Panc1 (cell line): ENCODE results near the gene CREB5. TPM values are rescaled to one million over a fixed set of nuclear protein-coding genes. Genes with fewer than 3 reads are reported as not detected.

Source experiments
- ATAC-seq: fragments of 200-7000 bp; cut with Tn5 transposase; 2 replicates; pipeline ENCODE4 v1.9.1; 2020; ENCODE audit warnings: mild to moderate bottlenecking, moderate library complexity
- Bru-seq: library from RNA; stranded (reverse); fragments of 400-500 nt; gene quantifications from one replicate; lab custom pipeline; 2021; lab: Mats Ljungman, UMichigan
- BruChase-seq, 2 experiments: library from RNA; stranded (reverse); fragments of 400-500 nt; gene quantifications; one replicate each; lab custom pipeline; 2021; lab: Mats Ljungman, UMichigan
- BruUV-seq: library from RNA; stranded (reverse); fragments of 400-500 nt; replicated peaks from 2 replicates; lab custom pipeline; 2021; lab: Mats Ljungman, UMichigan
- CTCF ChIA-PET: fragments of 300-600 bp; sonication (Branson Sonifier 250); formaldehyde crosslinking; loops from one replicate; lab custom pipeline; 2022; ENCODE audit warnings: antibody characterized with exemption; lab: Charles Lee
- POLR2A ChIA-PET: fragments of 300-600 bp; sonication (Branson Sonifier 250); formaldehyde crosslinking; loops from one replicate; lab custom pipeline; 2022; ENCODE audit warnings: antibody characterized with exemption; lab: Charles Lee
- DNase-seq: peaks from one replicate; pipeline ENCODE4 v3.0.0-alpha.2; 2010; ENCODE audit warnings: low read depth, low spot score
- H3K27ac ChIP-seq: 2 replicates; pipeline ENCODE4 v1.5.1; 2011; ENCODE audit warnings: mild to moderate bottlenecking, low read length, inconsistent platforms
- H3K27me3 ChIP-seq: fragments of 200-500 bp; sonication (Bioruptor generic); 2 replicates; pipeline ENCODE4 v1.6.0; 2014; ENCODE audit warnings: low read length, inconsistent platforms; ENCODE audit not compliant: control insufficient read depth, insufficient read depth
- H3K36me3 ChIP-seq: fragments of 200-500 bp; sonication (Bioruptor generic); 2 replicates; pipeline ENCODE4 v1.5.1; 2014; ENCODE audit warnings: inconsistent platforms, mild to moderate bottlenecking, low read length, moderate library complexity; ENCODE audit not compliant: control insufficient read depth, insufficient read depth
- H3K4me1 ChIP-seq: 2 replicates; pipeline ENCODE4 v1.5.1; 2011; ENCODE audit warnings: inconsistent platforms, mild to moderate bottlenecking, low read length, moderate library complexity; ENCODE audit not compliant: control insufficient read depth, insufficient read depth
- H3K4me3 ChIP-seq, 2 experiments: 2 replicates each; pipeline ENCODE4 v1.5.1; 2011 to 2012; ENCODE audit warnings: low read depth in 2 of 2, low read length in 2 of 2, mild to moderate bottlenecking in 2 of 2, inconsistent platforms in 1 of 2, moderate library complexity in 1 of 2
- H3K9me3 ChIP-seq: fragments of 200-500 bp; sonication (Bioruptor generic); 2 replicates; pipeline ENCODE4 v1.5.1; 2014; ENCODE audit warnings: low read depth, mild to moderate bottlenecking, inconsistent platforms, low read length, moderate library complexity; ENCODE audit not compliant: control insufficient read depth, insufficient read depth
- POLR2AphosphoS5 ChIP-seq: IDR thresholded peaks from 2 replicates; pipeline ENCODE4 v1.6.1; 2012; ENCODE audit warnings: mild to moderate bottlenecking, low read depth, low read length, moderate library complexity
- SIN3A ChIP-seq: IDR thresholded peaks from 2 replicates; pipeline ENCODE4 v1.6.1; 2012; ENCODE audit warnings: low read depth, mild to moderate bottlenecking, low read length, moderate library complexity, borderline replicate concordance; ENCODE audit not compliant: insufficient read depth
- TCF7L2 ChIP-seq: IDR thresholded peaks from 2 replicates; pipeline ENCODE4 v1.6.1; 2011; ENCODE audit warnings: mild to moderate bottlenecking, low read depth, low read length, inconsistent platforms
- in situ Hi-C: cut with HindIII; loops from 2 replicates; pipeline ENCODE4 v1.10.0; 2016; ENCODE audit warnings: low sequenced_read_pairs, low pct_unique_long_range_greater_than_20kb
- intact Hi-C: fragments of 100-400 bp; cut with micrococcal nuclease; formaldehyde crosslinking; loops from one replicate; pipeline ENCODE4 v1.10.0; 2022; ENCODE audit not compliant: unreplicated experiment
- long read RNA-seq: library from polyadenylated mRNA; unstranded; transcript quantifications from one replicate; pipeline ENCODE4 v2.0.0, GENCODE V29; 2021; ENCODE audit not compliant: unreplicated experiment
- polyA plus RNA-seq: library from polyadenylated mRNA; unstranded; fragments of >200 nt; gene quantifications from one replicate; pipeline ENCODE4 v1.2.1, GENCODE V29; 2012; ENCODE audit warnings: missing spikeins; ENCODE audit not compliant: insufficient read length
- total RNA-seq: library from RNA; stranded (reverse); gene quantifications from one replicate; pipeline ENCODE4 v1.2.1, GENCODE V29; 2021; ENCODE audit not compliant: unreplicated experiment
- TF ChIP-seq, protein P1 (sequence below): fragments of 450-650 bp; IDR thresholded peaks from 2 replicates; pipeline ENCODE4 v1.5.1; 2017; ENCODE audit warnings: mild to moderate bottlenecking
- TF ChIP-seq, protein P2 (sequence below), 2 experiments: IDR thresholded peaks; 2 replicates each; pipeline ENCODE4 v1.6.1; 2011 to 2012; ENCODE audit warnings: low read depth in 2 of 2, control low read depth in 1 of 2, low read length in 1 of 2, mild to moderate bottlenecking in 1 of 2, moderate library complexity in 1 of 2; ENCODE audit not compliant: insufficient read depth in 1 of 2

Gene CREB5, protein sequence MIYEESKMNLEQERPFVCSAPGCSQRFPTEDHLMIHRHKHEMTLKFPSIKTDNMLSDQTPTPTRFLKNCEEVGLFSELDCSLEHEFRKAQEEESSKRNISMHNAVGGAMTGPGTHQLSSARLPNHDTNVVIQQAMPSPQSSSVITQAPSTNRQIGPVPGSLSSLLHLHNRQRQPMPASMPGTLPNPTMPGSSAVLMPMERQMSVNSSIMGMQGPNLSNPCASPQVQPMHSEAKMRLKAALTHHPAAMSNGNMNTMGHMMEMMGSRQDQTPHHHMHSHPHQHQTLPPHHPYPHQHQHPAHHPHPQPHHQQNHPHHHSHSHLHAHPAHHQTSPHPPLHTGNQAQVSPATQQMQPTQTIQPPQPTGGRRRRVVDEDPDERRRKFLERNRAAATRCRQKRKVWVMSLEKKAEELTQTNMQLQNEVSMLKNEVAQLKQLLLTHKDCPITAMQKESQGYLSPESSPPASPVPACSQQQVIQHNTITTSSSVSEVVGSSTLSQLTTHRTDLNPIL
- total RNA-seq = 3.1 TPM
- 5.4 TPM for polyA plus RNA-seq
- Bru-seq, nascent RNA = percentile 38 among the genes with signal in this experiment
- percentile 39 among the genes with signal in this experiment for BruChase-seq, experiment 1, labeled RNA remaining after a 2-hour chase
- percentile 38 among the genes with signal in this experiment for BruChase-seq, experiment 2, labeled RNA remaining after a 6-hour chase
- long read RNA-seq = 0 reads

DNA sequence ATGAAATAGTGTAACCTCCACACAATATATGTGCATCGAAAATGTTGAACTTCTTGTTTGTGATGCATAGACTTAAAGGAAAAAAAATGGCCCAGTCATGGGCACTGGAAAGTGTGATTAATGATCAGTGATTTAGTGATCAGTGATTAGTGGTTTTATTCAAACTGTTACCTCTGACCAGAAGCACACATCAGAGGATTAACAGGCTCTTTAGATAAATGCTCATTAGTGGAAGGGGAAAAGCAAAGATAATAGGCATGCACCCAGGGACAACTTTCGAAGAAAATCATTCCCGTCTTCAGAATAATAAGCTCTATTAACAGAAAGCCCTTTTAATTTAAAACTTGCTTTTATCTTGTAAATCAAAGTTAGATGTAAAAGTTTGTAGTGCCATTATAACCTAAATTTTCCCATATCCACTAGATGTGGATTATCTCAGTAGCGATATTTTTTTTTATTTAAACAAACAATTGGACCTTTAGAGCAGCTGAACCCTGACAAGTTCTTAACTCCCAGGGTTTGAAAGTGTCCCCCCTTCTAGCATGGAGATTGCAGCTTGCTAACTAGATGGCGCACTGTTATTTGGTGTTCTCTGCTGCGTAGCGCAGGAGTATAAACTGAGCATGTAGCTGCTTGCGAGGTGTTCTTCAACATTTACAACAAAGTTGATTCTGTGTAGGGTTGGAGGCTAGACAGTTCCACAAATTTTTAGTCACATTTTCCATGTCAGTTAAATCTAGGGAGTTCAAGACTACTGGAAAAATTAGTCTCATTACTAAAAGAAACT lies at the start of gene CREB5:
Gene CREB5, plus strand, starts transcription at position 643 of the 787 bp plus-strand sequence. CDS start 397 bp downstream, outside the sequence.
- TF ChIP-seq, protein P1, sequence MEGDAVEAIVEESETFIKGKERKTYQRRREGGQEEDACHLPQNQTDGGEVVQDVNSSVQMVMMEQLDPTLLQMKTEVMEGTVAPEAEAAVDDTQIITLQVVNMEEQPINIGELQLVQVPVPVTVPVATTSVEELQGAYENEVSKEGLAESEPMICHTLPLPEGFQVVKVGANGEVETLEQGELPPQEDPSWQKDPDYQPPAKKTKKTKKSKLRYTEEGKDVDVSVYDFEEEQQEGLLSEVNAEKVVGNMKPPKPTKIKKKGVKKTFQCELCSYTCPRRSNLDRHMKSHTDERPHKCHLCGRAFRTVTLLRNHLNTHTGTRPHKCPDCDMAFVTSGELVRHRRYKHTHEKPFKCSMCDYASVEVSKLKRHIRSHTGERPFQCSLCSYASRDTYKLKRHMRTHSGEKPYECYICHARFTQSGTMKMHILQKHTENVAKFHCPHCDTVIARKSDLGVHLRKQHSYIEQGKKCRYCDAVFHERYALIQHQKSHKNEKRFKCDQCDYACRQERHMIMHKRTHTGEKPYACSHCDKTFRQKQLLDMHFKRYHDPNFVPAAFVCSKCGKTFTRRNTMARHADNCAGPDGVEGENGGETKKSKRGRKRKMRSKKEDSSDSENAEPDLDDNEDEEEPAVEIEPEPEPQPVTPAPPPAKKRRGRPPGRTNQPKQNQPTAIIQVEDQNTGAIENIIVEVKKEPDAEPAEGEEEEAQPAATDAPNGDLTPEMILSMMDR = peak; percentile 58
- no peak for TF ChIP-seq SIN3A
- no peak within 1 kb of the TSS for H3K27ac ChIP-seq
- POLR2A ChIA-PET = no interaction called here
- in situ Hi-C loops = no loop called here
- no TSS peak for BruUV-seq
- no peaks in the 10 kb centered on the region; the same call in 1 of the 2 replicates for H3K36me3 ChIP-seq
- CTCF ChIA-PET = no interaction called here
- DNase-seq (no peak), ATAC-seq (no peak)
- no peaks in the 10 kb centered on the region for H3K9me3 ChIP-seq
- no peak within 1 kb of the TSS for H3K4me3 ChIP-seq
- H3K4me1 ChIP-seq = peaks cover 12% of the 10 kb centered on the region
- intact Hi-C loops = no loop called here
- H3K27me3 ChIP-seq = peaks cover 63% of the 10 kb centered on the region

DNA sequence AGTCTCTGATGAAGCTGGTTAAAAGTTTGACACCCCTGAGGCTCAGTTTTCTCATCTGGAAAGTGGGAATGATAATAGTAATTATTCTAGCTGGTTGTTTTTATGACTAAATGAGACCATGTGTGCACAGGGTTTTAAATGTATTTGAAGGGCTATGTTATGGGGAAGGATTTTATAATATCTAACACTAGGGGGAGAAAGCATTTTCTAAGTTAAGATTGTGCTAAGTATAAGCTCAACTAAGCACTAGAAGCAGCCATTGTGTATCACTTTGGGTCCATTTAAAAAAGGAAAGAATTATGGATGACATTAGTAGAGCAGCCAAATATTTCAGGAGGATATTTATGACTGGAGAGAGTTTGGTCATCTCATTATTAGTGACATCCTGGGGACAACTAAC lies 49.5 kb upstream of the CREB5 start:
- Histone ChIP-seq H3K4me1 (0 out of 2 replicates have a peak, but pooled peaks cover 2% of the 10 kb centered on the region), H3K36me3 (no peaks in the 10 kb centered on the region), H3K27ac (no peak overlapping the region), H3K9me3 (no peaks in the 10 kb centered on the region), H3K4me3 (no peak overlapping the region), H3K27me3 (peaks cover 6% of the 10 kb centered on the region)
- ATAC-seq (no peak), DNase-seq (no peak)
- BruUV-seq = no TSS peak
- TF ChIP-seq POLR2AphosphoS5 = no peak
- TF ChIP-seq, protein P1 = peak; percentile 43; the same call in 1 of the 2 replicates
- TF ChIP-seq TCF7L2 = no peak
- no peak for TF ChIP-seq SIN3A
- TF ChIP-seq, protein P2, sequence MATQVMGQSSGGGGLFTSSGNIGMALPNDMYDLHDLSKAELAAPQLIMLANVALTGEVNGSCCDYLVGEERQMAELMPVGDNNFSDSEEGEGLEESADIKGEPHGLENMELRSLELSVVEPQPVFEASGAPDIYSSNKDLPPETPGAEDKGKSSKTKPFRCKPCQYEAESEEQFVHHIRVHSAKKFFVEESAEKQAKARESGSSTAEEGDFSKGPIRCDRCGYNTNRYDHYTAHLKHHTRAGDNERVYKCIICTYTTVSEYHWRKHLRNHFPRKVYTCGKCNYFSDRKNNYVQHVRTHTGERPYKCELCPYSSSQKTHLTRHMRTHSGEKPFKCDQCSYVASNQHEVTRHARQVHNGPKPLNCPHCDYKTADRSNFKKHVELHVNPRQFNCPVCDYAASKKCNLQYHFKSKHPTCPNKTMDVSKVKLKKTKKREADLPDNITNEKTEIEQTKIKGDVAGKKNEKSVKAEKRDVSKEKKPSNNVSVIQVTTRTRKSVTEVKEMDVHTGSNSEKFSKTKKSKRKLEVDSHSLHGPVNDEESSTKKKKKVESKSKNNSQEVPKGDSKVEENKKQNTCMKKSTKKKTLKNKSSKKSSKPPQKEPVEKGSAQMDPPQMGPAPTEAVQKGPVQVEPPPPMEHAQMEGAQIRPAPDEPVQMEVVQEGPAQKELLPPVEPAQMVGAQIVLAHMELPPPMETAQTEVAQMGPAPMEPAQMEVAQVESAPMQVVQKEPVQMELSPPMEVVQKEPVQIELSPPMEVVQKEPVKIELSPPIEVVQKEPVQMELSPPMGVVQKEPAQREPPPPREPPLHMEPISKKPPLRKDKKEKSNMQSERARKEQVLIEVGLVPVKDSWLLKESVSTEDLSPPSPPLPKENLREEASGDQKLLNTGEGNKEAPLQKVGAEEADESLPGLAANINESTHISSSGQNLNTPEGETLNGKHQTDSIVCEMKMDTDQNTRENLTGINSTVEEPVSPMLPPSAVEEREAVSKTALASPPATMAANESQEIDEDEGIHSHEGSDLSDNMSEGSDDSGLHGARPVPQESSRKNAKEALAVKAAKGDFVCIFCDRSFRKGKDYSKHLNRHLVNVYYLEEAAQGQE (IDR thresholded peaks at IDR 0.05; ENCODE audit: insufficient read depth in 1 of 2, low read depth in 2 of 2, low read length in 1 of 2) = no peak
- POLR2A ChIA-PET = no interaction called here
- in situ Hi-C loops (no loop called here), intact Hi-C loops (no loop called here)
- CTCF ChIA-PET = interaction anchor here (0.6 kb wide), 1 partner anchor 15 kb away, joined by 4 read pairs; no protein-coding TSS in a partner anchor
